Hypothalamus (tissue), 51 donors: ENCODE measurements around the gene TRMU.

ENCODE experiments used
- DNase-seq, 51 donors: peaks; one replicate each; lab custom pipeline; 2025; lab: John Stamatoyannopoulos, UW

TRMU gene

GRCh38 chr22:46354993-46355305 lies 19.4 kb downstream of the TRMU start:
- DNase-seq, result no peak

- DNase-seq, result peak in 36 of 51 donors; percentile 5 to 76 (median 36)
Observed at GRCh38 chr22:46355369-46355995, 20.0 kb downstream of the TRMU start.

GRCh38 chr22:46355996-46356471 lies 20.5 kb downstream of the TRMU start:
- DNase-seq, result no peak

GRCh38 chr22:46356496-46357480 lies 21.3 kb downstream of the TRMU start:
- no peak for DNase-seq

GRCh38 chr22:46357711-46358520 lies 22.4 kb downstream of the TRMU start:
- no peak for DNase-seq

GRCh38 chr22:46358766-46359165 lies 23.3 kb downstream of the TRMU start:
- DNase-seq, result no peak

- DNase-seq, result no peak
Observed at GRCh38 chr22:46359362-46359761, 23.8 kb downstream of the TRMU start.

- DNase-seq, result no peak
Observed at GRCh38 chr22:46360097-46360496, 24.6 kb downstream of the TRMU start.

GRCh38 chr22:46360891-46361290 lies 25.4 kb downstream of the TRMU start:
- no peak for DNase-seq

- peak in 1 of 51 donors; percentile 8 for DNase-seq
Observed at GRCh38 chr22:46361826-46362202, 26.3 kb downstream of the TRMU start.

- no peak for DNase-seq
Observed at GRCh38 chr22:46362203-46362933, 26.9 kb downstream of the TRMU start.

- DNase-seq, result no peak
Observed at GRCh38 chr22:46362934-46363515, 27.5 kb downstream of the TRMU start.

GRCh38 chr22:46363611-46364321 lies 28.3 kb downstream of the TRMU start:
- no peak for DNase-seq

- no peak for DNase-seq
Observed at GRCh38 chr22:46364341-46365165, 29.0 kb downstream of the TRMU start.

- no peak for DNase-seq
Observed at GRCh38 chr22:46365166-46365624, 29.7 kb downstream of the TRMU start.

- no peak for DNase-seq
Observed at GRCh38 chr22:46366327-46366731, 30.8 kb downstream of the TRMU start.

- no peak for DNase-seq
Observed at GRCh38 chr22:46366801-46367706, 31.5 kb downstream of the TRMU start.
